K562 (cell line): ENCODE measurements around the gene PRKAR1B. TPM values are rescaled to one million over a fixed set of nuclear protein-coding genes. Genes with fewer than 3 reads are reported as not detected.
A peak's percentile ranks its signal among the peaks of the same experiment; 100 is the strongest.

Experiments
- CBX3 ChIP-seq, 2 experiments: IDR thresholded peaks; 1 replicate in 1 of 2; 2 replicates in 1 of 2; pipeline ENCODE4 v1.6.1; 2012; ENCODE audit warnings: inconsistent platforms in 2 of 2, low read length in 2 of 2, borderline replicate concordance in 1 of 2, control low read depth in 1 of 2
- CUX1 ChIP-seq: fragments of 200-800 bp; sonication (Bioruptor generic); IDR thresholded peaks from 2 replicates; pipeline ENCODE4 v1.6.1; 2016; ENCODE audit warnings: missing genetic modification characterization, missing compliant biosample characterization
- HDAC1 ChIP-seq, 2 experiments: fragments of 450-650 bp; IDR thresholded peaks; 2 replicates each; pipeline ENCODE4 v1.6.1; 2016 to 2017; ENCODE audit warnings: inconsistent platforms in 1 of 2, mild to moderate bottlenecking in 1 of 2, moderate library complexity in 1 of 2
- HDAC2 ChIP-seq: fragments of 450-650 bp; IDR thresholded peaks from 2 replicates; pipeline ENCODE4 v1.6.1; 2016; ENCODE audit warnings: mild to moderate bottlenecking
- MYC ChIP-seq, 2 experiments: fragments of 250-450 bp in 1 of 2; sonication (Bioruptor Pico) in 1 of 2; IDR thresholded peaks; 2 replicates each; pipeline versions ENCODE4 v1.5.1 to v1.6.1; 2012 to 2021; ENCODE audit warnings: low read depth in 2 of 2, borderline replicate concordance in 1 of 2, improper control_type of control experiment in 1 of 2, low read length in 1 of 2, mild to moderate bottlenecking in 1 of 2, moderate library complexity in 1 of 2
- NFE2 ChIP-seq: IDR thresholded peaks from 2 replicates; pipeline ENCODE4 v1.6.1; 2014; ENCODE audit warnings: antibody characterized with exemption, low read depth
- SREBF1 ChIP-seq: fragments of 150-350 bp; IDR thresholded peaks from 2 replicates; pipeline ENCODE4 v1.6.1; 2014; ENCODE audit warnings: antibody characterized with exemption, low read depth, low read length, borderline replicate concordance
- TRIM24 ChIP-seq, 2 experiments: fragments of 450-650 bp; IDR thresholded peaks; 2 replicates each; pipeline ENCODE4 v1.6.1; 2016
- polyA plus RNA-seq, 8 experiments: library from polyadenylated mRNA; depleted of rRNA in 4 of 8; stranded (reverse) in 5 of 8; unstranded in 3 of 8; fragments of >200 nt; fragmentation: Nextera tagmentation in 2 of 8; fragmentation: Illumina TruSeq in 1 of 8; extraction: Ambion mirVana in 2 of 8; extraction: Trizol in 1 of 8; gene quantifications; 2 replicates each; pipeline versions ENCODE4 v1.2.1 to v1.2.3, GENCODE V29; 2011 to 2014; ENCODE audit warnings: inconsistent platforms in 1 of 8, missing spikeins in 1 of 8
- total RNA-seq, 7 experiments: library from RNA; depleted of rRNA in 6 of 7; stranded (reverse); fragments of >200 nt in 6 of 7; fragmentation: Illumina TruSeq in 2 of 7; extraction: Trizol in 2 of 7; gene quantifications; 2 replicates each; pipeline versions ENCODE4 v1.2.1 to v1.2.3, GENCODE V29; 2011 to 2021; ENCODE audit warnings: low replicate concordance in 1 of 7
- TF ChIP-seq, protein P1 (sequence below): fragments of 250-450 bp; sonication (Bioruptor Pico); IDR thresholded peaks from 2 replicates; pipeline ENCODE4 v1.8.0; 2021; ENCODE audit warnings: mild to moderate bottlenecking, moderate library complexity
- TF ChIP-seq, protein P2 (sequence below), 2 experiments: fragments of 450-650 bp; formaldehyde crosslinking in 1 of 2; IDR thresholded peaks; 2 replicates each; pipeline versions ENCODE4 v1.4.0 to v1.6.1; 2014 to 2020; ENCODE audit warnings: mild to moderate bottlenecking in 2 of 2, borderline replicate concordance in 1 of 2, low read depth in 1 of 2

The PRKAR1B gene
- total and polyA plus RNA-seq, 9 of the 15 experiments (the other 6 are each of a cell fraction or from before 2014, with no cell fraction given) = 0.99 to 30.5 (median 12.7) TPM

DNA sequence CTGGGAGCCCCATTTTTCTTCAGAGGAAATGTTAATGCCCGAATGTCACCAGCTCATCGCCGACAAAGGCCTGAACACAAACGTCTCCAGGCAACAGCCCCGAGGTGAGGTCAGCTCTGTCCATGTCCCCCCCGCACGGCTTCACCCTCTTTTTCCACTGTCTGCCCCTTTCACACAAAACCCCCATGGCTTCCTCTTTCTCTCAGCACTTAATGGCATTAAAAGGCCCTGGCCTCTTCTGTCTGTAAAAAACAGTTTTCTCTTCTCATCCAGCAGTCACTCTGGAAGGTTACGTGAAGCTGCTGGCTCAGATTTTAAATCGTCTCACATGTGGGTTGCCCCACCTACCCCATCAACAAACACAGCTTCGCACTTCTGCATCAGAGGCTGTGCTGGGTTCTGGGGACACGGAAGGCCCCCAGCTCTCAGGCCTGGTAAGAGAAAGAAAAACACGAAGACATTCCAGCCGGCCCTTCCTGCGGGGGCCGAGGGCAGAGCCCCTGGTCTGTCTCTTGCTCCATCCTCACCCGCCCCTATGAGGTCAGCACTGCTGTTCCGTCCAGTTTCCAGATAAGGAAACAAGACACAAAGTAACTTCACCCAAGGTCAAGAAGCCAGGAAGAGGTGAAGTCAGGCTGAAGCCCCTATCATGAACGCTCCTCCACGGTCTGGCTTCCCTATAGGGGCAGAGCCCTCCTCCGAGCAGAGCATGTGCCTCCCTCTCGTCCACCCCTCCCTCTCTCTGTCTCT lies 116.4 kb downstream of the PRKAR1B start (continued):
- 0 out of 2 replicates have a peak, but pooled peaks have one; percentile 13 for TF ChIP-seq CUX1 (CRISPR knock-in tag)
- peak; percentile 68; the same call in 1 of the 2 replicates for TF ChIP-seq MYC (IDR thresholded peaks at IDR 0.05; ENCODE audit: low read depth, low read length)
- TF ChIP-seq MYC (CRISPR knock-in tag; IDR thresholded peaks at IDR 0.05; ENCODE audit: borderline replicate concordance, low read depth) = no peak
- TF ChIP-seq, protein P1, sequence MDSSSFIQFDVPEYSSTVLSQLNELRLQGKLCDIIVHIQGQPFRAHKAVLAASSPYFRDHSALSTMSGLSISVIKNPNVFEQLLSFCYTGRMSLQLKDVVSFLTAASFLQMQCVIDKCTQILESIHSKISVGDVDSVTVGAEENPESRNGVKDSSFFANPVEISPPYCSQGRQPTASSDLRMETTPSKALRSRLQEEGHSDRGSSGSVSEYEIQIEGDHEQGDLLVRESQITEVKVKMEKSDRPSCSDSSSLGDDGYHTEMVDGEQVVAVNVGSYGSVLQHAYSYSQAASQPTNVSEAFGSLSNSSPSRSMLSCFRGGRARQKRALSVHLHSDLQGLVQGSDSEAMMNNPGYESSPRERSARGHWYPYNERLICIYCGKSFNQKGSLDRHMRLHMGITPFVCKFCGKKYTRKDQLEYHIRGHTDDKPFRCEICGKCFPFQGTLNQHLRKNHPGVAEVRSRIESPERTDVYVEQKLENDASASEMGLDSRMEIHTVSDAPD (CRISPR knock-in tag) = no peak
- TF ChIP-seq, protein P2, sequence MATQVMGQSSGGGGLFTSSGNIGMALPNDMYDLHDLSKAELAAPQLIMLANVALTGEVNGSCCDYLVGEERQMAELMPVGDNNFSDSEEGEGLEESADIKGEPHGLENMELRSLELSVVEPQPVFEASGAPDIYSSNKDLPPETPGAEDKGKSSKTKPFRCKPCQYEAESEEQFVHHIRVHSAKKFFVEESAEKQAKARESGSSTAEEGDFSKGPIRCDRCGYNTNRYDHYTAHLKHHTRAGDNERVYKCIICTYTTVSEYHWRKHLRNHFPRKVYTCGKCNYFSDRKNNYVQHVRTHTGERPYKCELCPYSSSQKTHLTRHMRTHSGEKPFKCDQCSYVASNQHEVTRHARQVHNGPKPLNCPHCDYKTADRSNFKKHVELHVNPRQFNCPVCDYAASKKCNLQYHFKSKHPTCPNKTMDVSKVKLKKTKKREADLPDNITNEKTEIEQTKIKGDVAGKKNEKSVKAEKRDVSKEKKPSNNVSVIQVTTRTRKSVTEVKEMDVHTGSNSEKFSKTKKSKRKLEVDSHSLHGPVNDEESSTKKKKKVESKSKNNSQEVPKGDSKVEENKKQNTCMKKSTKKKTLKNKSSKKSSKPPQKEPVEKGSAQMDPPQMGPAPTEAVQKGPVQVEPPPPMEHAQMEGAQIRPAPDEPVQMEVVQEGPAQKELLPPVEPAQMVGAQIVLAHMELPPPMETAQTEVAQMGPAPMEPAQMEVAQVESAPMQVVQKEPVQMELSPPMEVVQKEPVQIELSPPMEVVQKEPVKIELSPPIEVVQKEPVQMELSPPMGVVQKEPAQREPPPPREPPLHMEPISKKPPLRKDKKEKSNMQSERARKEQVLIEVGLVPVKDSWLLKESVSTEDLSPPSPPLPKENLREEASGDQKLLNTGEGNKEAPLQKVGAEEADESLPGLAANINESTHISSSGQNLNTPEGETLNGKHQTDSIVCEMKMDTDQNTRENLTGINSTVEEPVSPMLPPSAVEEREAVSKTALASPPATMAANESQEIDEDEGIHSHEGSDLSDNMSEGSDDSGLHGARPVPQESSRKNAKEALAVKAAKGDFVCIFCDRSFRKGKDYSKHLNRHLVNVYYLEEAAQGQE (IDR thresholded peaks at IDR 0.05; ENCODE audit: borderline replicate concordance) = peak; percentile 25; the same call in 1 of the 2 replicates
- TF ChIP-seq, protein P2 (CRISPR knock-in tag; IDR thresholded peaks at IDR 0.05; ENCODE audit: low read depth) = no peak
- TF ChIP-seq HDAC2 = peak; percentile 61; the same call in 1 of the 2 replicates
- peak; percentile 16; the same call in 1 of the 2 replicates for TF ChIP-seq NFE2
- TF ChIP-seq SREBF1 = no peak
- peak in 1 of 2 experiments; percentile 71; a peak in 2 of 3 replicates for TF ChIP-seq CBX3 (IDR thresholded peaks at IDR 0.05; ENCODE audit: borderline replicate concordance in 1 of 2, low read length in 2 of 2)
- TF ChIP-seq TRIM24 (IDR thresholded peaks at IDR 0.05) = peak; percentile 49 to 57; a peak in 2 of 4 replicates
- TF ChIP-seq HDAC1 (IDR thresholded peaks at IDR 0.05) = peak in 1 of 2 experiments; percentile 39; a peak in 1 of 4 replicates
